ENCODE measurements around the gene SFTPB.
"Not testable (repeated sequence)": the region's sequence is repeated elsewhere in the genome, so short reads cannot be mapped to it uniquely, and the experiment has no call there.

Gene SFTPB

DNA sequence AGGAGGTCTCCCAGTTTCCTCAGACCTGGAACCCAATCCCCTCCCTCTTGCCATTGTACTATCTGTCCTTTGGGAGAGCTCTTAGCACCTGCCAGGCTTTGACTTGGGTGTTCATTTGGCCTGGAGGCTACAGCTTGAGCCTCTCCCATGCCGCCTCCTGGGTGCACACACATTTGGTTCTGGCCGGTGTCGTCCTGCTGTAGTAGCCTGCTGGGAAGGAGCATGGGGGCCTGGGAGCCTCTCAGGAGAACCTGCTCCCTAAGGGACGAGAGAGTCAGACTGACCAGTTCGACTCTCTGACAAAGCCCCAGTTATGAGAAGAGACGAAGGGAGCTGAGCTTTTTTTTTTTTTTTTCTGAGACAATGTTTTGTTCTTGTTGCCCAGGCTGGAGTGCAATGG is 7.4 kb upstream of the SFTPB start:
- DNase-seq (ENCODE audit: low read depth), result no peak

DNA sequence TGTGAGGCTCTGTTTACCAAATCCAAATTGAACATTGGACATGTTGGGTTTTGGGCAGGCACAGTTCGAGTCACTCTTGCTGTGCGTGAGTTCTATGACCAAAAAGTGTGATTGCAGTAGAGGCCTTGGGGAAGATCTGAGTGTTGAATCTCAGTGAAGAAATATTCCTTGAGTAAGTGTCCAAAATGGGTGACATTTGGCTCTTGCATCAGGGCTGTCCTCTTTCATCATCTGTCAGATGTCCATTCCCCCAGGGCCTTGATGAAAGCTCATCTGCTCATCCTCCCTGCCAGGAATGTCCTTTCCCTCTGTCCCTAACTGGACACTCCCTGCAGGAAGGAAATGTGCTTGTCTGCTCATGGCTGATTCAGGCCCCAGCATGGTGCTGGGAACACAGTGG is 6.4 kb upstream of the SFTPB start:
- no peak for DNase-seq (ENCODE audit: low read depth)

DNA sequence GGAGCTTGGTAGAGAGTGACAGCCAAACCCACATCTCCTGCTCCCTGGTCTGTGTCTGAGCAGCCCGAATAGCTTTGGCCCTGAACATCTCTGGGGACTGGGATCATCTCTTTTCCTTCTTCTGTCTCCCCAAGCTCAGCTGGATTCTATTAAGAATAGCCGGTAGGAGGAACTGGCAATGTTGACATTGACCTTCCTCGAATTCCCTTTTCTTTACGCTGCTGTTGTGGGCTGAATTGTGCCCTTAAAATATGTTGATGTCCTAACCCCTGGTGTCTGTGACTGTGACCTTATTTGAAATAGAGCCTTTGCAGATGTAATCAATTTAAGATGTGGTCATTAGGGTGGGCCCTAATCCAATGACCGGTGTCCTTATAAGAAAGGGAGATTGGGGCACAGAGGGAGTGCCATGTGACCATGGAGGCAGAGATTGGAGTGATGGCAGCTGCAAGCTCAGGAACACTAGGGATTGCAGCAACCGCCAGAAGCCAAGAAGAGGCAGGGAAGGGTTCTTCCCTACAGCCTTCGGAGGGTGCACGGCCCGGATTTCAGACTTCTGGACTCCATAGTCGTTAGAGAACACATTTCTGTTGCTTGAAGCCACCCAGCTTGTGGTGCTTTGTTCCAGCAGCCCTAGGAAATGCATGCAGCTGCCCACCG is 5.8 kb upstream of the SFTPB start:
- no peak for DNase-seq (ENCODE audit: low read depth)

DNA sequence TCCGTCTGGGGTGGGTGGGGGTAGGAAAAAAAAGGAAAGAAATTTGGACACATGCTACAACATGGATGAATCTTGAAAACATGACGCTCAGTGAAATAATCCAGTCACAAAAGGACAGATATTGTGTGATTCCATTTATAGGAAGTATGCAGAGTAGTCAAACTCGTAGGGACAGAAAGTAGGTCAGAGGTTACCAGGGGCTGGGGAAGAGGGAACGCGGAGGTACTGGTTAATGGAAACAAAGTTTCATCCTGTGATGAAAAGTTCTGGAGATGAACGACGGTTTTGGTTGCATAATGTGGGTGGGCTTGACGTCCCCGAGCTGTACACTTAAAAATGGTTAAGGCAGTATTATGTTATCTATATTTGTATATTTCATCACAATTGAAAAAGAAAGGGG is 4.5 kb upstream of the SFTPB start:
- DNase-seq (ENCODE audit: low read depth), result no peak

DNA sequence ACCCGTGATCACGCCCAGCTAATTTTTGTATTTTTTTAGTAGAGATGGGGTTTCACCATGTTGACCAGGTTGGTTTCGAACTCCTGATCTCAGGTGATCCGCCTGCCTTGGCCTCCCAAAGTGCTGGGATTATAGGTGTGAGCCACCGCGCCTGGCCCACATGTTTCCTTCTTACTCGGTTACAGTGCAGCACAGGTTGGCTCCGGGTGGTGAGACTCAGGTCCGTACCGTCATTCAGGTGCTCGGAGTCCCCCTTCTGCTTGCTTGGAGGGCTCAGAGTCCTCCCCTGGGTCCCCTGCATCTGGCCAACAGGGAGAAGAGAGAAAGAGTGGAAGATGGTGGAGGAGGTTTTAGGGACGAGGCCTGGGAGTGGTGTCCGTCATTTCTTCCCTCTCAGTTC is 2.4 kb upstream of the SFTPB start:
- DNase-seq (ENCODE audit: low read depth), result not testable (repeated sequence)

DNA sequence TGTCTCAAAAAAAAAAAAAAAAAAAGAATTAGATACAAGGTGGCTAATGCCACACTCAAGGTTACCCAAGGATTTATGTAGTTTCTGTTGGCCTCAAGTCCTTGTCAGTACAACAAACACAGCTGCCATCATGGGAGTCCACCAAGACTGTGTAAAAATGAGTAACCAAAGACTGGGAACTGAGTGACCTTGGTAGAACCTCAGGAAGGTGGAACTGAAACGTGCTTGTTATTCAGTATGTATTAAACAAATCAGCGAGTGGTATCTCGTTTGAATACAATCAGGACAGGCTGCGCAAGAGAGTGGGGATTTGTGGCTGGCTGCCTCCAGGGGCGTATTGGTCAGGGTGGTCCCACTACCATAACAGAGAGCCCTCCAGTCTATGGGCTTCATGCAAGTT is 1.6 kb upstream of the SFTPB start:
- DNase-seq (ENCODE audit: low read depth), result no peak

DNA sequence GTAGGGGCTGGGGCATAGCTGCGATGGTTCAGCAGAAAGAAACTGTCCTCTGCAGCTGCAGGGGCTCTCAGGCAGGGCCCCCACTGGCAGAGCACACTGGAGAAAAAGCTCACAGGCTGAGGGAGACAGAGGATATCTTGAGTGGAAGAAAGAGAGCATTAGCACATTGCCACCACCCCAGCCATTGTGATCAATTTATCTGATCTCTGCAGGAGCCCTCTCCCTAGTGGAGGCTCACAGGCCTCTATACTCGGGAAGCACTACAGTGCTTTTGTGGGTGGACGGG is 801 bp upstream of the SFTPB start:
- DNase-seq (ENCODE audit: low read depth), result no peak

DNA sequence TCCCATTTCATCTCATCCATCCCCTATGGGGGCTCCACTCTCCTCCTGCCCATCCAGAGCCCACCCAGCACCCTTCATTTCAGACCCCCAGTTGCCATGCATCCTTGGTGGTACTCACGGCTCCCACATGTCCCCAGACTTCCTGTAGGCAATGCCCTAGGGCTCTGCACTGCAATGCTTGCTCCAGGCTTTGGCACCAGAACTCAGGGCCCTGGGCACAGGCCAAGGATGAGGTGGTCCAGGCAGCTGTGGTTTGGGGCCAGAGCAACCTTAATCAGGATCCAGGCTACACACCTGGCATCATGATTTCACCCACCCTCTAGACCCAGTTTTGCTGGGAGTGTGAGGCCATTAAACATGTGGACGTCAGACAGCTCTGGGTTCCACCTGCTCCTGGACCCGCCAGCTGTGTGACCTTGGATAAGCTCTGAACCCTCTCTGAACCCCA is 414 bp downstream of the SFTPB start:
- DNase-seq (ENCODE audit: low read depth), result no peak

DNA sequence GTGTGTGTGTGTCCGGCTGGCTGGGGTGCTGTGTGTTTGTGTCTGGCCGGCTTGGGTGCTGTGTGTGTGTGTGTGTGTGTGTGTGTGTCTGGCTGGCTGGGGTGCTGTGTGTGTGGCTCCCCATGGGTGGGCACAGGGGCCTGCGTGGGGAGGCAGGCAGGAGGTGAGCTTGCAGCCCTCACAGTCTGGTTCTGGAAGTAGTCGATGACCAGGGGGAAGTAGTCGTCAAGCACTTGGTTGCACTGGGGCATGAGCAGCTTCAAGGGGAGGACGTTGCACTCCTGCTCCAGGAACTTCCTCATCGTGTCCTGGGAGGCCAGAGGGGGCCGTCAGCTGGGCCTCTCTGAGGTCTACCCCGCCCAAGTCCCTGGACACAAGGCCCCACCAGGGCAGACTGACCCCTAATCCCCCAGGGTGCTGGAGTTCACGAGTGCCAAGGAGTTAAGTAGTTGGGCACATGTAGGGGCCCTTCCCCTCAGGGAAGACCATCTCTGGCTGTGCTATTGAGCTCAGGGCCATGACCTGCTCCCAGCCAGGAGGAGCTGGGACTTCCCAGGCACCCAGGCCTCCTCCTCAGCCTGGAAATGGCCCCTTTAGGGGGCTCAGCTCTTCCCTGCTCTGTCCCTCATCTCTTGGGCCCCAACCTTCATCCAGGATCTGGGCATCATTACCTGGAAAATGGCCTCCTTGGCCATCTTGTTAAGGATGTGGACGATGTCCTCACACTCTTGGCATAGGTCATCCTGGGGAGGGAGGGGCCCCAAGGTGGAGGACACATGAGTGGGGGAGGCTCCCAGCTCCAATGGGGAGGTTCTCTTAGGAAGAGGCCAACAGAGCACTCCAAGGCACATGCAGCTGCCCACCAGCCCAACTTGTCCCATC is 1.3 kb downstream of the SFTPB start:
- DNase-seq (ENCODE audit: low read depth), result no peak

DNA sequence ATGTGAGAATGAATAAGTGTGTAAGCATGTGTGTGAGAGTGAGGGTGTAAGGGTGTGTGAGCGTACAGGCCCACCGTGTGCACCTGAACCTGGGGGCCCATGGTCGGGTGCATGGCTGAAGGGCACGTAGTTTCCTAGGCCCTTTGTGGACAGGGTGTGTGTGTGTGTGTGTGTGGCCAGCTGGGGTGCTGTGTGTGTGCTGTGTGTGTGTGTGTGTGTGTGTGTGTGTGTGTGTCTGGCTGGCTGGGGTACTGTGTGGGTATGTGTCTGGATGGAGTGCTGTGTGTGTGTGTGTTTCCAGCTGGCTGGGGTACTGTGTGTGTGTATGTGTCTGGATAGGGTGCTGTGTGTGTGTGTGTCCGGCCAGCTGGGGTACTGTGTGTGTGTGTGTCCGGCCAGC is 2.0 kb downstream of the SFTPB start:
- DNase-seq (ENCODE audit: low read depth), result no peak

DNA sequence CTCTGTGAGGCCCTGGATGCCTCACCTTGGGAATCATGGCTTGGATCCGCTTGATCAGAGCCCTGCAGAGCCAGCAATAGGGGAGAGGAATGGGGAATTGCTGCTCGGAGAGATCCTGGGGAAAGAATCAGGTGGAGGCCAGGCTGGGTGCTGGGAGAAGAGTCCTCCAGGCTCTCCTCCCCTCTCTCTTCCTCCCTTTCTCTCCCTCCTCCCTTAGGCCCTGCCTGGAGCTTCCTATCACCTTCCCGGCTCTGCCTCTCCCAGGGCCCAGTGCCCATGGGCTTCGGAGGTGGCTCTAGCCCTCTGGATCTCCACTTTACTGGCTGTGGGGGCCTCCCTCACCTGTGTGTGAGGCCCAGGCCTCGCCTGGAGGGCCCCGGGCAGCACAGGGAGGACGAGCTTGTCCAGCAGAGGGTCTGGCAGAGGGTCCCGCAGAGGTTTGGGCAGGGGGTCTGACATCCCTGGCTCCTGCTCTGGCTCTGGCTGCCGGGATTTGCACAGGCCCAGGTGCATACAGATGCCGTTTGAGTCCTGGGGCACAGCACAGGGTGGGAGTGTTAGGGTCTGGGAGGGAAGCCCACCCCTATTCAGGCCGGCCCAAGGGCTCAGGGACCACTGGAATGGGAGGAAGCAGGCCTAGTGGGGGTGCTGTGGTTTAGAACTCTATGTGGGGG is 2.6 kb downstream of the SFTPB start:
- DNase-seq (ENCODE audit: low read depth), result no peak

DNA sequence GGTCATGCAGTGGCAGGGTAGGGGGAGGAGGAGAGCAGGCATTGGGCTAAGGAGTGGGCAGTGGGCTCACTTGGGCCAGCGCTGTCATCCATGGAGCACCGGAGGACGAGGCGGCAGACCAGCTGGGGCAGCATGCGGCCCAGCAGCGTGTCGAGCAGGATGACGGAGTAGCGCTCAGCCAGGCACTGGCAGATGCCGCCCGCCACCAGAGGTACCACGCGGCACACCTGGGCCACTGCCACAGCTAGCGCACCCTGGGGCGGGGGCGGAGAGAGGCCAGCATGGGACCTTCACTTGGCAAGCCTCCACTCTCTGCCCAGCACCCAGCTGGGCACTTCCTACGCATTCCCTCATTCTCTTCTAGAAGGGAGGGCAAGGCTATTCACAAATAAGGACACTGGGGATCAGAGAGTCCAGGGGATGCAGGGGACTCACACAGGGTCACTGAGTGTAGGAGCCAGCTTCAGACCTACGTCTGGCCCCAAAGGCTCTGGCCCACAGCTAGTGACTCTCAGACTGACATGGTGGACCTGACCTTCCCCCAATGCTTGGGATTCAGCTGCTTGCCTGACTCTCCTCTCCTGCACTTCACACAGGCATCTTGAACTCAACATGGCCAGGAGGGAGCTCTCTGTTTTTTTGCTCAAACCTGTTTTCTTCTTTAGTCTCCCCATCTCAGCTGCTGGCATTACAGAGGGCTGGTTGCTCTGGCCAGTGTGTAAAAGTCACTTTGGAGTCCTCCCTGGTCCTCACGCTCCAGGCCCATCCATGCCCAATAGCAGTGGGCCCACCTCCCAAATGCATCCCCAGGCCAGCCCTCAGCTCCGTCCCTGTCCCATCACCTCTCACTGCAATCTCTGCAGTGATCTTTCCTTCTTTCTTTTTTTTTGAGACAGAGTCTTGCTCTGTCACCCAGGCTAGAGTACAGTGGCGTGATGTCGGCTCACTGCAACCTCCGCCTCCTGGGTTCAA is 4.1 kb downstream of the SFTPB start:
- no peak for DNase-seq (ENCODE audit: low read depth)

DNA sequence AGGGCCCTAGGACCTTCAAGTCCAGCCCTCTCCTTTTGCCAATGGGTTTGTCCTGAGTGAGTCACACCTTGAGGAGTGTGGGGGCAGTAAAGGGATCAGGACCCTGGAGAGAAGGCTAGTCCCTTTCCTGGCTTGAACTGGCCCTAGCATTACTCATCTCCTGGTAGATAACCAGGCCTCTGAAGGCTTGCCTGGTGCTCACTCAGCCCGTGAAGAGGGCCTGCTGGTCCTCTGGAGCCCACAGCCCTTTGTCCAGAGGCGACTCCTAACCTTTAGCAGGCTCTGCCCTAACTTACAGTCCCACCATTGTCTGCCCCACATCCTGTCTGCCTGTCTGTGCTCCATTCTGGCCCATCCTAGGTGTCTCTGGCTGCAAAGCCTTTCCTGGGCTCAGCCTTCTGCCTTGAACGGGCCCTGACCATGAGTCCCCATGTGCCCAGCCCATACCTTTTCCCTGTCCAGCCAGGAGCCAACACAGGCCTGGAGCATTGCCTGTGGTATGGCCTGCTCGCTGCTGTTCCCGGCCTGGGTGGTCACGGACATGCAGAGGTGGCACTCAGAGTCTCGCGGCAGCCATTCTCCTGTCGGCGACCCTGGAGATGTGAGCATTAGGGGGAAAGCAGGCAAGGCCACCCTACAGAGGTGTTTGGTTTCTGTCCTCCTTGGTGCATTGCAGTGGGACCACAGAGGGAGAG is 5.0 kb downstream of the SFTPB start:
- peak; percentile 96 for DNase-seq (ENCODE audit: low read depth)

DNA sequence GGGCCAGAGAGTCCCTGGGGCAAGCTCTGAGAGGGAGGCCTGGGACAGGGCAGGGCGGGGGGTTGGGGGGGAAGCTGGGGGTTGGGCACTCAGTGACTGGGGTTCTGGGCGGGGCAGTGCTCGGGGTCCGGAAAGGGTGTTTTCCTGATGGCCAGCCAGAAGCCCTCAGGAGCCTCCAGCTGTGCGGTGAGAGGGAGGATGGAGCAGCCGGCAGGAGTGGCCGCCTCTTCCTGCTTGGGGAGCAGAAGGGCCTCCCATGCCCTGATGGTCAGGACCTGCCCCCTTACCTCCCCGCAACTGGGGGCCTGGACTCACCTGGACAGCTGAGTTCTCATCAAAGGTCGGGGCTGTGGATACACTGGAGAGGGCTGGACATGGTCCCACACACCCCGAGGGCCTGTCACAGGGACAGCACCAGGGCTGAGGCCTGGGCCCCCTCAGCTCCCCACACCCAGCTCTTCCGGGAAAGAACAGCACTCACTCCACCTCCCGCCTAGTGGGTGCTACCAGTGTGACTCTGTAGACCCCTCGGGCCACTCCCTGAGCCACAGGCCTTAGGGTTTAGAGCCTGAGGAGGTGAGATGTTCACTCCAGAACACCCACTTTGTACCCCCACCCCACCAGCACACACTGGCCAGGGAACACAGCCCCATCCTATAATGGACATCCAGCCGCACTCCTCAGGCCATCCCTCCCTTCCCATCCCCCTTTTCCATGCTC is 6.7 kb downstream of the SFTPB start:
- no peak for DNase-seq (ENCODE audit: low read depth)

DNA sequence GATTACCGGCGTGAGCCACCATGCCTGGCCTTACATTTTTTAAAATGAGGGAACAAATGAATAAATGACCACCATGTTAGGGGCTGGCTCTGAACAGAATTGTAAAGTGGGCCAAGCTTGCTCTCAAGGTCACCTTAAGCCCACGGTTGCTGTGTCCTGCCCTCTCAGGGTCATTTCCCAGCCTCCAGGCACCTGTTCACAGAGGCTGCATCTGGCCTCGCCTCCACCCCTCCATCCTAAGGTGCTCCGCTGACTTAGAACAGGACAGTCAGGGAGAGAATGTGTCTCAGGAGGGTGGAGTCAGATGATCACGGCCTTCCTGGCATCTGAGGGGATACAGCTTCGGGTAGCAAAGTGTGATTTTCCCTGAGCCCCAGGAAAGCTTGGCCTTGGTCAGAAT is 7.3 kb downstream of the SFTPB start:
- no peak for DNase-seq (ENCODE audit: low read depth)

DNA sequence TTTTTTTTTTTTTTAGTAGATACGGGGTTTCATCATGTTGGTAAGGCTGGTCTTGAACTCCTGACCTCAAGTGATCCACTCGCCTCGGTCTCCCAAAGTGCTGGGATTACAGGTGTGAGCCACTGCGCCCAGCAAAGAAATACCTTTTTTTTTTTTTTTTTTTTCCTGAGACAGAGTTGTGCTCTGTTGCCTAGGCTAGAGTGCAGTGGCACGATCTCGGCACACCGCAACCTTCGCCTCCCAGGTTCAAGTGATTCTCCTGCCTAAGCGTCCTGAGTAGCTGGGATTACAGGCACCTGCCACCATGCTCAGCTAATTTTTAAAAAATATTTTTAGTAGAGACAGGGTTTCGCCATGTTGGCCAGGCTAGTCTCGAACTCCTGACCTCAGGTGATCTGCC is 7.7 kb downstream of the SFTPB start:
- DNase-seq (ENCODE audit: low read depth), result not testable (repeated sequence)

DNA sequence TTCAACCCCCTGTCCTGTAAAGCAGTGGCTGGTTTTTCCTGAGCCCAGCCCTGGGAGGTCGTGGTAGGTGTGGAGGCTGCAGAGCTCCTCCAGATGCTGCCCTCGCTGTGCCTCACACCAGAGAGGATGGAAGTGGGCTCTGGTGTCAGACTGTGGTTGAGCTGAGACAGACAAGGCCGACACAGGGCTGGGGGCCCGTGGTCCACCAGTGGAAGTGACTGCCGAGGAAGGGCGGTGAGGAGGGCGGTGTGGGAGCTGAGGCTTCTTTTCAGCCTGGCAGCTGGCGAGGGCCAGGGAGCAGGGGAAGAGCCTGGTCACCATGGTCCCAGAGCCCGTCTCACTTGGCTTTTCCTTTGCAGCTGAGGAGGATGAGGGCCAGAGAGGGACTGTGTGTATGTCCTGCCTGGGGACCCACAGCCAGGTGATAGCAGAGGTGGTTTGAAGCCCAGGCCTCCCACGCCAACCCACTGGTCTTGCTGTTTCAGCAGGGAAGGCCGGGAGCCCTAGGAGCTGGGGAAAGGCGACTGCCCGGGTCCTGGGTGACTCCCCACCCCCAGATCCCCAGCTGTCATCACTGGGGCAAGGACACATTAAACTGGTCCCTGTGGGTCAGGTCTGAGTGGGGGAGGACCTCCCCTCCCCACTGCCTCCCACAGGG is 8.5 kb downstream of the SFTPB start:
- no peak for DNase-seq (ENCODE audit: low read depth)

DNA sequence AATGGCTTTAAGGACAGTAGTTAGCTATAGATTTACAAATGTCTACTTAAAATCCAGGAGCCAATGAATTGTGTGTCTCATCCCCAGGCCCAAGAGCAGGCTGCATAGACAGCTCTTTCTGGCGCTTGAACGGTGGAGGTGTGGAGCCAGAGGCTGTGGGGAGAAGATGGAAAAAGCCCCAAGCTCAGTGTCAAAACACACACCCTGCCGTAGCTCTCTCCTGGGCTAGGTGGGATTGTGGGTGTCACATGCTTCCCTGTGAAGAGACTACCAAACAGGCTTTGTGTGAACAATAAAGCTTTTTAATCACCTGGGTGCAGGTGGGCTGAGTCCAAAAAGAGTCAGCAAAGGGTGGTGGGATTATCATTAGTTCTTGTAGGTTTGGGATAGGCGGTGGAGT is 10.6 kb downstream of the SFTPB start:
- not testable (repeated sequence) for DNase-seq (ENCODE audit: low read depth)

DNA sequence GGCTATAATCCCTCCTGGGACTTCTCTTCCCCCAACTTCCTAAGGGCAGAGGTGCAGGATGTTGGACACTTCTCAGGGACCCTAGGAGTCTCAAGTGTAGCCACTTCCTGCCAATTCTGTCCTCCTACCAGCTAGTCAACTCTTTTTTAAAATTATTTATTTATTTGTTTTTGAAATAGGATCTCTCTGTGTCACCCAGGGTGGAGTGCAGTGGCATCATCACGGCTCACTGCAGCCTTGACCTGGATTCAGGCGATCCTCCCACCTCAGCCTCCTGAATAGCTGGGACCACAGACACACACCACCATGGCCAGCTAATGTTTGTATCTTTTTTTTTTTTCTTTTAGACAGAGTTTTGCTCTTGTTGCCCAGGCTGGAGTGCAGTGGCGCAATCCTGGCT is 11.5 kb downstream of the SFTPB start:
- no peak for DNase-seq (ENCODE audit: low read depth)

DNA sequence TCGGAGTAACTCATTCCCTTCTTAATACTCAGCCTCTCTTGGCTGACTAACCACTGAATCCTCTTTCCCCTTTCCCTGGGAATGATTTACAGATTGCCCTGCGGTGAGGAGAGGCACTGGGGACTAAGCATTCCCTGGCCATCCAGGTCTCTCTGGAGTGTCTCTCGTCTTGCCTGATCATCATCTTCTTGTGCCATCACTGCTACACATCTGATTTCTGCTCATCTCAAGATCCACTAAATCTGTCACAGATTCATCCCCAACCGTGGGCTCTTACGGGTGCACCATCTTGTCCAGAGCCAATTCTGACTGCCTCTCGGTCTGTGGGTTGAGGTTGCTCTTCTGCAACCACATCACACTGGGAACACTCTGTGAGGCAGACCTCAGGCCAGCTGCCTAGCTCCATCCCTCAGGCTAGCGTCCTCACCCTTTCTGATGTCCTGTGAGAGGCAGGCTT is 12.0 kb downstream of the SFTPB start:
- peak; percentile 65 for DNase-seq (ENCODE audit: low read depth)

All from HS-5 (cell line).